SK-N-SH treated with all-trans-retinoic acid at 6 μM for 48 hours (cell line): ENCODE results near the gene C16orf54.
"Not testable (repeated sequence)": the region's sequence is repeated elsewhere in the genome, so short reads cannot be mapped to it uniquely, and the experiment has no call there.

Experiments used
- ARNTL ChIP-seq: fragments of 450-650 bp; formaldehyde crosslinking; IDR thresholded peaks from 2 replicates; pipeline ENCODE4 v1.5.0; 2020; ENCODE audit warnings: low read depth, mild to moderate bottlenecking, moderate library complexity, borderline replicate concordance
- OSR1 ChIP-seq: fragments of 250-450 bp; sonication (Bioruptor Pico); IDR thresholded peaks from 2 replicates; pipeline ENCODE4 v1.8.0; 2022; ENCODE audit warnings: moderate library complexity, mild to moderate bottlenecking, inconsistent platforms
- RARB ChIP-seq: fragments of 250-450 bp; sonication (Bioruptor Pico); IDR thresholded peaks from 2 replicates; pipeline ENCODE4 v1.8.0; 2021; ENCODE audit warnings: mild to moderate bottlenecking, moderate library complexity
- TCF4 ChIP-seq: fragments of 250-450 bp; sonication (Bioruptor Pico); IDR thresholded peaks from 2 replicates; pipeline ENCODE4 v1.8.0; 2021; ENCODE audit warnings: mild to moderate bottlenecking, moderate library complexity, borderline replicate concordance
- ZFP3 ChIP-seq: fragments of 250-450 bp; sonication (Bioruptor Pico); IDR thresholded peaks from 2 replicates; pipeline ENCODE4 v1.5.0; 2020; ENCODE audit warnings: mild to moderate bottlenecking, moderate library complexity
- ZFP30 ChIP-seq: fragments of 450-650 bp; formaldehyde crosslinking; IDR thresholded peaks from 2 replicates; pipeline ENCODE4 v1.5.0; 2022; ENCODE audit warnings: mild to moderate bottlenecking, moderate library complexity
- ZNF565 ChIP-seq: fragments of 450-650 bp; formaldehyde crosslinking; conservative IDR thresholded peaks from 2 replicates; pipeline ENCODE4 v1.5.0; 2020; ENCODE audit warnings: low read depth, mild to moderate bottlenecking, moderate library complexity
- ZNF8 ChIP-seq: fragments of 450-650 bp; formaldehyde crosslinking; IDR thresholded peaks from 2 replicates; pipeline ENCODE4 v1.5.0; 2020; ENCODE audit warnings: mild to moderate bottlenecking, moderate library complexity
- TF ChIP-seq, protein P1 (sequence below): fragments of 250-450 bp; sonication (Bioruptor Pico); IDR thresholded peaks from 2 replicates; pipeline ENCODE4 v1.5.1; 2021; ENCODE audit warnings: mild to moderate bottlenecking, moderate library complexity
- TF ChIP-seq, protein P2 (sequence below): fragments of 250-450 bp; sonication (Bioruptor Pico); IDR thresholded peaks from 2 replicates; pipeline ENCODE4 v1.5.1; 2020; ENCODE audit warnings: low read depth, mild to moderate bottlenecking, moderate library complexity
- TF ChIP-seq, protein P3 (sequence below): fragments of 250-450 bp; sonication (Bioruptor Pico); IDR thresholded peaks from 2 replicates; pipeline ENCODE4 v1.8.0; 2020; ENCODE audit warnings: mild to moderate bottlenecking, moderate library complexity, borderline replicate concordance

DNA sequence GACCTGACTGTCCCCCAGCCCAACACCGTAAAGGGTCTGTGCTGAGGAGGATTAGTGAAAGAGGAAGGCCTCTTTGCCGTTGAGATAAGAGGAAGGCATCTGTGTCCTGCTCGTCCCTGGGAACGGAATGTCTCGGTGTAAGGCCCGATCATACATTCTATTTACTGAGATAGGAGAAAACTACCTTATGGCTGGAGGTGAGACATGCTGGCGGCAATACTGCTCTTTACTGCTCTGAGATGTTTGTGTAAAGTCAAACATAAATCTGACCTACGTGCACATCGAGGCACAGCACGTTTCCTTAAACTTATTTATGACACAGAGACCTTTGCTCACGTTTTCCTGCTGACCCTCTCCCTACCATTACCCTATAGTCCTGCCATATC is 5.2 kb downstream of the C16orf54 start:
- TF ChIP-seq TCF4 (CRISPR knock-in tag); ZNF8 (CRISPR knock-in tag); OSR1; ZFP30 (CRISPR knock-in tag); ARNTL; RARB; ZNF565 (CRISPR knock-in tag); ZFP3: not testable (repeated sequence)
- TF ChIP-seq, protein P1, sequence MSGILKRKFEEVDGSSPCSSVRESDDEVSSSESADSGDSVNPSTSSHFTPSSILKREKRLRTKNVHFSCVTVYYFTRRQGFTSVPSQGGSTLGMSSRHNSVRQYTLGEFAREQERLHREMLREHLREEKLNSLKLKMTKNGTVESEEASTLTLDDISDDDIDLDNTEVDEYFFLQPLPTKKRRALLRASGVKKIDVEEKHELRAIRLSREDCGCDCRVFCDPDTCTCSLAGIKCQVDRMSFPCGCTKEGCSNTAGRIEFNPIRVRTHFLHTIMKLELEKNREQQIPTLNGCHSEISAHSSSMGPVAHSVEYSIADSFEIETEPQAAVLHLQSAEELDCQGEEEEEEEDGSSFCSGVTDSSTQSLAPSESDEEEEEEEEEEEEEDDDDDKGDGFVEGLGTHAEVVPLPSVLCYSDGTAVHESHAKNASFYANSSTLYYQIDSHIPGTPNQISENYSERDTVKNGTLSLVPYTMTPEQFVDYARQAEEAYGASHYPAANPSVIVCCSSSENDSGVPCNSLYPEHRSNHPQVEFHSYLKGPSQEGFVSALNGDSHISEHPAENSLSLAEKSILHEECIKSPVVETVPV (CRISPR knock-in tag), result not testable (repeated sequence)
- TF ChIP-seq, protein P2, sequence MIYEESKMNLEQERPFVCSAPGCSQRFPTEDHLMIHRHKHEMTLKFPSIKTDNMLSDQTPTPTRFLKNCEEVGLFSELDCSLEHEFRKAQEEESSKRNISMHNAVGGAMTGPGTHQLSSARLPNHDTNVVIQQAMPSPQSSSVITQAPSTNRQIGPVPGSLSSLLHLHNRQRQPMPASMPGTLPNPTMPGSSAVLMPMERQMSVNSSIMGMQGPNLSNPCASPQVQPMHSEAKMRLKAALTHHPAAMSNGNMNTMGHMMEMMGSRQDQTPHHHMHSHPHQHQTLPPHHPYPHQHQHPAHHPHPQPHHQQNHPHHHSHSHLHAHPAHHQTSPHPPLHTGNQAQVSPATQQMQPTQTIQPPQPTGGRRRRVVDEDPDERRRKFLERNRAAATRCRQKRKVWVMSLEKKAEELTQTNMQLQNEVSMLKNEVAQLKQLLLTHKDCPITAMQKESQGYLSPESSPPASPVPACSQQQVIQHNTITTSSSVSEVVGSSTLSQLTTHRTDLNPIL (CRISPR knock-in tag), result not testable (repeated sequence)
- TF ChIP-seq, protein P3, sequence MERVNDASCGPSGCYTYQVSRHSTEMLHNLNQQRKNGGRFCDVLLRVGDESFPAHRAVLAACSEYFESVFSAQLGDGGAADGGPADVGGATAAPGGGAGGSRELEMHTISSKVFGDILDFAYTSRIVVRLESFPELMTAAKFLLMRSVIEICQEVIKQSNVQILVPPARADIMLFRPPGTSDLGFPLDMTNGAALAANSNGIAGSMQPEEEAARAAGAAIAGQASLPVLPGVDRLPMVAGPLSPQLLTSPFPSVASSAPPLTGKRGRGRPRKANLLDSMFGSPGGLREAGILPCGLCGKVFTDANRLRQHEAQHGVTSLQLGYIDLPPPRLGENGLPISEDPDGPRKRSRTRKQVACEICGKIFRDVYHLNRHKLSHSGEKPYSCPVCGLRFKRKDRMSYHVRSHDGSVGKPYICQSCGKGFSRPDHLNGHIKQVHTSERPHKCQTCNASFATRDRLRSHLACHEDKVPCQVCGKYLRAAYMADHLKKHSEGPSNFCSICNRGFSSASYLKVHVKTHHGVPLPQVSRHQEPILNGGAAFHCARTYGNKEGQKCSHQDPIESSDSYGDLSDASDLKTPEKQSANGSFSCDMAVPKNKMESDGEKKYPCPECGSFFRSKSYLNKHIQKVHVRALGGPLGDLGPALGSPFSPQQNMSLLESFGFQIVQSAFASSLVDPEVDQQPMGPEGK (CRISPR knock-in tag), result not testable (repeated sequence)
